ENCODE data around the gene ZNF850. TPM values are rescaled to one million over a fixed set of nuclear protein-coding genes. Genes with fewer than 3 reads are reported as not detected.

ZNF850 gene
- total RNA-seq, 2 experiments from 2014 or later, result 5.0 to 6.0 TPM

DNA sequence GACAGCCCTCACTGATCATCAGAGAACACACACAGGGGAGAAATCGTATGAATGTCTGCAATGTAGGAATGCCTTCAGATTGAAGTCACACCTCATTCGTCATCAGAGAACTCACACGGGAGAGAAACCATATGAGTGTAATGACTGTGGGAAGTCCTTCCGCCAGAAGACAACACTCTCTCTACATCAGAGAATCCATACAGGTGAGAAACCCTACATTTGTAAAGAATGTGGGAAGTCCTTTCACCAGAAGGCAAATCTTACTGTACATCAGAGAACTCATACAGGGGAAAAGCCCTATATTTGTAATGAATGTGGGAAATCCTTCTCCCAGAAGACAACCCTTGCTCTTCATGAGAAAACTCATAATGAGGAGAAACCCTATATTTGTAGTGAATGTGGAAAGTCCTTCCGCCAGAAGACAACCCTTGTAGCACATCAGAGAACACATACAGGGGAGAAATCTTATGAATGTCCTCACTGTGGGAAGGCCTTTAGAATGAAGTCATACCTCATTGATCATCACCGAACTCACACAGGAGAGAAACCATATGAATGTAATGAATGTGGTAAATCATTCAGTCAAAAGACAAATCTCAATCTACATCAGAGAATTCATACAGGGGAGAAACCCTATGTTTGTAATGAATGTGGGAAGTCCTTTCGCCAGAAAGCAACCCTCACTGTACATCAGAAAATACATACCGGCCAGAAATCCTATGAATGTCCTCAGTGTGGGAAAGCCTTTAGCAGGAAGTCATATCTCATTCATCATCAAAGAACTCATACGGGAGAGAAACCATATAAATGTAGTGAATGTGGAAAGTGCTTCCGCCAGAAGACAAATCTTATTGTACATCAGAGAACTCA lies 52.7 kb downstream of the ZNF850 start:
- ChIA-PET CTCF (no interaction called here), POLR2A (no interaction called here)

- CTCF ChIA-PET, result no interaction called here
- POLR2A ChIA-PET, result no interaction called here
Observed at GRCh38 chr19:36709423-36709822, 63.2 kb downstream of the ZNF850 start.

GRCh38 chr19:36707134-36707533 lies 65.5 kb downstream of the ZNF850 start:
- CTCF ChIA-PET, result no interaction called here
- POLR2A ChIA-PET, result interaction anchor here (0.7 kb wide), 1 partner anchor 17 kb away, joined by 5 read pairs; no protein-coding TSS in a partner anchor

GRCh38 chr19:36688058-36688457 lies 84.5 kb downstream of the ZNF850 start:
- ChIA-PET POLR2A (interaction anchor here (0.6 to 1.5 kb wide), 2 partner anchors 162 to 1710 kb away, joined by 4 to 5 read pairs; partner anchors contain the start of gene ZNF345), CTCF (interaction anchor here (0.7 kb wide), 1 partner anchor 743 kb away, joined by 3 read pairs; no protein-coding TSS in a partner anchor)

- ChIA-PET POLR2A (interaction anchor here (0.5 to 1.5 kb wide), 4 partner anchors 19 to 1711 kb away, joined by 3 to 8 read pairs (median 4); partner anchors contain the start of gene ZNF345), CTCF (interaction anchor here (0.6 to 0.7 kb wide), 2 partner anchors 522 to 742 kb away, joined by 3 read pairs; no protein-coding TSS in a partner anchor)
Observed at GRCh38 chr19:36687214-36688056, 85.2 kb downstream of the ZNF850 start, which contains the start of gene ZNF567. Gene ZNF567 (plus strand): TSS chr19:36687612. CDS start chr19:36694868, 7,256 bp downstream.

DNA sequence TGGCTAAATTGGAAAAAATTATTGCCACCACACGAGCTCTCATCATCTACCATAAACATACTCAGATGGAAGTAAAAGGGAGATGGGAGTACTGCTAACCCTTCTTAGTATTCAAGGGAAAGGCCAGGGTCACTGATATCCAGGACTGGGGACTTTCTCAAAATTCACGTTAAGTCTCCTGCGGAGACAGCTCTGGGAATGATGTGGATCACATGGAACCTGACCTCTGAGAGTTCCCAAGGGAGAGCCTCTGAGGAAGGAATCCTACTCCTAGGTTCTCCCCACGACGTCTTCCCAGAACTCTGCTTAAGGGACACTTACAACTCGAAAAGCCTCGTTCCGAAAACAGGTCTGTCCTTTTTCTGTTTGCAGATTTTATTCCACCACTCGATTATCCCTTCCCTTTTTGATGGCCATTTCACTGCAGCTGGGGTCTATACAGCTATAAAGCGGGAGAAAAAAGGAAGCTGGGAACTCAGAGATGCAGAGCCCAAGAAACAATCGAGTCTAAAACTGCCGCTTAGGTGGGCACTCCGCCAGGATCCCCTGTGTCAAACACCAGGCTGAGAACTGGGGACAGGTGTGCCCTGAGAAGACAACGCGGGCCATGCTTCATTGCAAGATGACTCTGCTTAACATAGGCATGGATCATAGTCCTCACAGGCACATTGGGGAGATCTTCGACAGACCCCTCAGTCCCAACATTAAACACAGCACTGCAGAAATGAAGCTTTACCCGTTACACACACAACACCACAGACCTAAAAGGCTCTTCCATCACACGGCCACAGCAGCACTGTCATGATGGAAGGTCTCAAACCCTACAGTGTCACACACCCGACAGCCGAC lies 86.0 kb downstream of the ZNF850 start:
- POLR2A ChIA-PET, result interaction anchor here (0.5 to 1.5 kb wide), 4 partner anchors 20 to 684 kb away, joined by 3 to 8 read pairs (median 4); partner anchors contain the start of genes ZNF345 and ZNF527
- CTCF ChIA-PET, result no interaction called here

- ChIA-PET POLR2A (no interaction called here), CTCF (no interaction called here)
Observed at GRCh38 chr19:36685835-36686234, 86.8 kb downstream of the ZNF850 start.

DNA sequence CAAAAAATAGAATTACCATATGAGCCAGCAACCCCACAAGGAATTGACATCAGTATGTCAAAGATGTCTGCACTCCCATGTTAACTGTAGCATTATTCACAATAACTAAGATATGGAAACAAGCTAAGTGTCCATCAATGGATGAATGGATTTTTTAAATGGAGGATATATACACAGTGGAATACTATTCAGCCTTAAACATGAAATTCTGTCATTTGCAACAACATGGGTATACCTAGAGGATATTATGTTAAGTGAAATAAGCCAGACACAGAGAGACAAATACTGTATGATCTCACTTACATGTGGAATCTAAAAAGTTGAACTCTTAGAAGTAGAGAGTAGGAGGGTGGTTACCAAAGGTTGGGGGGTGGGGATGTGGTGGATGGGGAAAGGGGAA lies 93.2 kb downstream of the ZNF850 start:
- ChIA-PET CTCF (no interaction called here), POLR2A (no interaction called here)

GRCh38 chr19:36674201-36674600 lies 98.4 kb downstream of the ZNF850 start:
- CTCF ChIA-PET, result no interaction called here
- POLR2A ChIA-PET, result no interaction called here

- ChIA-PET POLR2A (no interaction called here), CTCF (no interaction called here)
Observed at GRCh38 chr19:36672368-36672767, 100.2 kb downstream of the ZNF850 start.

- ChIA-PET CTCF (no interaction called here), POLR2A (no interaction called here)
Observed at GRCh38 chr19:36668646-36669045, 104.0 kb downstream of the ZNF850 start.

GRCh38 chr19:36665832-36666231 lies 106.8 kb downstream of the ZNF850 start:
- ChIA-PET POLR2A (interaction anchor here (0.7 kb wide), 2 partner anchors 138 to 247 kb away, joined by 6 read pairs; partner anchors contain the start of genes ZFP82 and ZNF260), CTCF (interaction anchor here (0.7 kb wide), 1 partner anchor 189 kb away, joined by 3 read pairs; no protein-coding TSS in a partner anchor)

Other genes starting within 250 kb of the ZNF850 start
- 1 to 10 TPM; 5.4 to 5.8 TPM for gene ZNF260, start 244.5 kb downstream of the ZNF850 start, total RNA-seq
- gene ZNF529, start 199.5 kb downstream of the ZNF850 start, total RNA-seq, result 10 to 100 TPM; 12.0 to 14.7 TPM
- gene ZNF382, start 167.5 kb downstream of the ZNF850 start, total RNA-seq, result 10 to 100 TPM; 10.3 to 10.9 TPM
- 1 to 10 TPM; 5.3 to 5.4 TPM for gene ZNF461, start 106.0 kb downstream of the ZNF850 start, total RNA-seq
- gene ZNF567, start 85.2 kb downstream of the ZNF850 start, total RNA-seq, result 1 to 10 TPM; 7.0 to 7.9 TPM
- gene ZNF790, start 65.6 kb upstream of the ZNF850 start, total RNA-seq, result 1 to 10 TPM; 7.3 to 7.7 TPM
- 1 to 10 TPM; 2.3 to 3.8 TPM for gene ZNF345, start 78.1 kb upstream of the ZNF850 start, total RNA-seq
- 1 to 10 TPM; 5.2 to 6.3 TPM for gene ZNF829, start 143.5 kb upstream of the ZNF850 start, total RNA-seq
- gene ZNF568, start 143.5 kb upstream of the ZNF850 start, total RNA-seq, result 1 to 10 TPM; 6.5 to 7.1 TPM